Activated CD8-positive, alpha-beta T cell treated with anti-CD3 and anti-CD28 coated beads for 36 hours (primary cell): ENCODE data around the gene RNLS. TPM values are rescaled to one million over a fixed set of nuclear protein-coding genes. Genes with fewer than 3 reads are reported as not detected.

Experiments used
- ATAC-seq: fragments of 200-7000 bp; cut with Tn5 transposase; one replicate; pipeline ENCODE4 v1.10.0; 2021; ENCODE audit warnings: mild to moderate bottlenecking, moderate library complexity
- CTCF ChIA-PET: fragments of 350-600 bp; sonication (Branson Sonifier 250); formaldehyde crosslinking; loops from one replicate; lab custom pipeline; 2021; ENCODE audit warnings: antibody characterized with exemption; lab: Charles Lee
- POLR2A ChIA-PET: fragments of 350-600 bp; sonication (Branson Sonifier 250); formaldehyde crosslinking; loops from one replicate; lab custom pipeline; 2021; ENCODE audit warnings: antibody characterized with exemption; lab: Charles Lee
- DNase-seq: peaks from one replicate; pipeline ENCODE4 v3.0.0-alpha.2; 2020
- H3K27ac Mint-ChIP-seq: one replicate; pipeline ENCODE4 v1.8.0; 2021; ENCODE audit warnings: mild to moderate bottlenecking, mixed read lengths
- H3K27me3 Mint-ChIP-seq: one replicate; pipeline ENCODE4 v1.8.0; 2021; ENCODE audit warnings: mixed read lengths
- H3K36me3 Mint-ChIP-seq: one replicate; pipeline ENCODE4 v1.8.0; 2021; ENCODE audit warnings: low read depth, mixed read lengths
- H3K4me1 Mint-ChIP-seq: one replicate; pipeline ENCODE4 v1.8.0; 2021; ENCODE audit warnings: low read depth, mixed read lengths
- H3K4me3 Mint-ChIP-seq: one replicate; pipeline ENCODE4 v1.8.0; 2021; ENCODE audit warnings: mild to moderate bottlenecking, moderate library complexity, mixed read lengths
- H3K9me3 Mint-ChIP-seq: one replicate; pipeline ENCODE4 v1.8.0; 2021; ENCODE audit warnings: mixed read lengths
- intact Hi-C: fragments of 100-400 bp; cut with micrococcal nuclease; formaldehyde crosslinking; loops from one replicate; pipeline ENCODE4 v1.10.0; 2022
- total RNA-seq, 2 experiments: library from RNA; stranded (reverse); gene quantifications; one replicate each; pipeline ENCODE4 v1.2.3, GENCODE V29; 2021
- TF ChIP-seq, protein P1 (sequence below): fragments of 200-600 bp; IDR thresholded peaks from one replicate; pipeline ENCODE4 v1.8.0; 2022; ENCODE audit warnings: antibody characterized with exemption, mild to moderate bottlenecking

RNLS gene
- total RNA-seq, 2 experiments from 2014 or later: 4.5 TPM

DNA sequence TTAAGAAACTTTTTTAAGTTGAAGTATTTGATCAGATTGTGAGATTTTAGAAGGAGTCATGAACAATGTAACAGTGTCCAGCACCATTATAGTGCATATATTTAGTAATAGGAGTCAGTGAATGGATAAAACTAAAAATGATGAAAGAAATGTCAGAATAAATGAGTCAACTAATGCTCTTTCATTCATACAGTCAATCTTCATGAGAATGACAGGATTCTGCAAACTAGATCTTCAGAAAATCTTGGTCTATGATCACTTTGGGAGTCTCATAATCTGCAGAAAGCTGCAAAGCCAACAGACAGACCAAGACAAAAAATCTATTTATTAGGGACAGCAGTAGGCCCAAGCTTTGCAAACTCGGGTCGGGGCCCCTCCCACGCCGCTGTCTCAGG is 710 bp downstream of the RNLS start:
- TF ChIP-seq, protein P1, sequence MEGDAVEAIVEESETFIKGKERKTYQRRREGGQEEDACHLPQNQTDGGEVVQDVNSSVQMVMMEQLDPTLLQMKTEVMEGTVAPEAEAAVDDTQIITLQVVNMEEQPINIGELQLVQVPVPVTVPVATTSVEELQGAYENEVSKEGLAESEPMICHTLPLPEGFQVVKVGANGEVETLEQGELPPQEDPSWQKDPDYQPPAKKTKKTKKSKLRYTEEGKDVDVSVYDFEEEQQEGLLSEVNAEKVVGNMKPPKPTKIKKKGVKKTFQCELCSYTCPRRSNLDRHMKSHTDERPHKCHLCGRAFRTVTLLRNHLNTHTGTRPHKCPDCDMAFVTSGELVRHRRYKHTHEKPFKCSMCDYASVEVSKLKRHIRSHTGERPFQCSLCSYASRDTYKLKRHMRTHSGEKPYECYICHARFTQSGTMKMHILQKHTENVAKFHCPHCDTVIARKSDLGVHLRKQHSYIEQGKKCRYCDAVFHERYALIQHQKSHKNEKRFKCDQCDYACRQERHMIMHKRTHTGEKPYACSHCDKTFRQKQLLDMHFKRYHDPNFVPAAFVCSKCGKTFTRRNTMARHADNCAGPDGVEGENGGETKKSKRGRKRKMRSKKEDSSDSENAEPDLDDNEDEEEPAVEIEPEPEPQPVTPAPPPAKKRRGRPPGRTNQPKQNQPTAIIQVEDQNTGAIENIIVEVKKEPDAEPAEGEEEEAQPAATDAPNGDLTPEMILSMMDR: no peak
- Mint-ChIP-seq H3K27ac (peak overlapping the region; percentile 90), H3K27me3 (no peaks in the 10 kb centered on the region), H3K4me3 (peak overlapping the region; percentile 81), H3K9me3 (peaks cover 1% of the 10 kb centered on the region), H3K4me1 (peaks cover 11% of the 10 kb centered on the region), H3K36me3 (peaks cover 2% of the 10 kb centered on the region)
- intact Hi-C loops: no loop called here
- ChIA-PET POLR2A (interaction anchor here (1.1 to 1.2 kb wide), 2 partner anchors 9 to 11 kb away, joined by 4 read pairs; no protein-coding TSS in a partner anchor), CTCF (interaction anchor here (0.8 to 1.9 kb wide), 24 partner anchors 9 to 736 kb away, joined by 3 to 15 read pairs (median 4); no protein-coding TSS in a partner anchor)
- DNase-seq: no peak
- ATAC-seq: no peak

DNA sequence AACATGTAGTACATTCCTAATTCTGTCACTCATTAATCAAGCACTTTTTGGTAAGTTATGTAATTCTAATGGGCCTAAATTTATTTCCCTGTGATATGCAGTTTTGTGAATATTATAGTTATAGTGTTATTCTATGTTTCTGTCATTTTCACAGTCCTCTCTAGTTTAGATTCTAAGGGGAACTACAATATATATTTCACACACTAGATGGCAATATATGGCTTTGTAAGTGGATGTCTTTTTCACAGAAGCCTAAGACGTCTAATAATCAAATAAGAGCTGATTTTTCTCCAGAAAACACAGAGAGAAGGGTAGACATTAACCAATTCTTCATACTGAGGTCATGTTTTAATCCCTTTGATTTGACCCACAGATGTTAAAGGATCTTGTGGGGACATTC is 18.0 kb downstream of the RNLS start:
- H3K4me3 Mint-ChIP-seq: no peak overlapping the region
- H3K9me3 Mint-ChIP-seq: no peaks in the 10 kb centered on the region
- peaks cover 3% of the 10 kb centered on the region for H3K4me1 Mint-ChIP-seq
- DNase-seq (no peak), ATAC-seq (no peak)
- H3K36me3 Mint-ChIP-seq: no peaks in the 10 kb centered on the region
- POLR2A ChIA-PET: no interaction called here
- CTCF ChIA-PET: interaction anchor here (0.6 to 4.1 kb wide), 20 partner anchors 9 to 714 kb away, joined by 3 to 15 read pairs (median 4); partner anchors contain the start of gene RNLS
- intact Hi-C loops: loop anchor here (10.0 kb wide), 1 partner anchor 250 kb away; no protein-coding TSS in a partner anchor
- TF ChIP-seq, protein P1: peak; percentile 53
- H3K27me3 Mint-ChIP-seq: no peaks in the 10 kb centered on the region
- H3K27ac Mint-ChIP-seq: no peak overlapping the region

DNA sequence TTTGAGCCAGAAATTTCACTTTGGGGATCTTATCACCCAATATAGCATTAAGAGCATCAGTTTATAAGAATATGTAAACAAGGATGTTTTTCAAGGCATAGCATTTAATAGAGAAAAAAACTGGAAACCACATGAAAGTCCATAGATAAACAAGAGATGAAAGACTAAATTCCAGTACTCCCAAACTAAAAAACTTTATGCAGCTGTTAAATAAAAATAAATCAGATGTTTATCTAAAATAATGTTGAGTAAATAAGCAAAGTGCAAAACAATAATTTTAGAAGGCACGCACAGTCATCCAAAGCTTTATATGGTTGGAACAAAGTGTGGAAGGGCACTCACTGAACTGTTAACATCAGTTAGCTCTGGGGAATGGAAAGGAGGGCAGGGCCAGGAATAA is 21.0 kb downstream of the RNLS start:
- Mint-ChIP-seq H3K36me3 (no peaks in the 10 kb centered on the region), H3K4me3 (no peak overlapping the region), H3K27ac (no peak overlapping the region), H3K4me1 (peaks cover 5% of the 10 kb centered on the region), H3K27me3 (no peaks in the 10 kb centered on the region), H3K9me3 (no peaks in the 10 kb centered on the region)
- TF ChIP-seq, protein P1: no peak
- intact Hi-C loops: loop anchor here (10.0 kb wide), 1 partner anchor 253 kb away; no protein-coding TSS in a partner anchor
- ChIA-PET POLR2A (no interaction called here), CTCF (interaction anchor here (1.3 to 4.1 kb wide), 2 partner anchors 9 to 21 kb away, joined by 4 to 15 read pairs; partner anchors contain the start of gene RNLS)
- no peak for DNase-seq
- no peak for ATAC-seq

DNA sequence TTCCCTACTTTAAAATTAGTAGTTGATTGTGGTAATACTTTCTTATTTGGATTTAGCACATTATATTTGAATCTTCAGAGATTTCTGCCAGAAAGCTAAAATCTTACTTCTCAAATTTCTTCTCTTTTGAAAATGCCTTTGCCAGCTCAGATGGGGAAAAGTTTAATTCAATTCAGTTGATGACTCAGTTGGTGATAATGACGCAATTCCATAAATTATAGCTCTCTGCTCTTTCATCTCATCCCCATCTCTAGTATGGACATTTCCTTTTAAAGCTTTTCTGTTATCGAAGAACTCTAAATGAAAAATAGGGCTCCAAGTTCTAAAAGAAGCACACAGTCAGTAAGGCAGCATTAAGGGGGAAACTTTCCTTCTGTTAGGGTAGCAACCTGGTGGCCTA is 25.5 kb downstream of the RNLS start:
- no peak for DNase-seq
- H3K27ac Mint-ChIP-seq: no peak overlapping the region
- H3K9me3 Mint-ChIP-seq: no peaks in the 10 kb centered on the region
- intact Hi-C loops: loop anchor here (10.0 kb wide), 2 partner anchors 173 to 443 kb away; no protein-coding TSS in a partner anchor
- no peak for ATAC-seq
- H3K36me3 Mint-ChIP-seq: no peaks in the 10 kb centered on the region
- ChIA-PET CTCF (interaction anchor here (0.5 to 1.6 kb wide), 2 partner anchors 25 to 744 kb away, joined by 3 to 5 read pairs; partner anchors contain the start of gene RNLS), POLR2A (interaction anchor here (1.4 kb wide), 1 partner anchor 695 kb away, joined by 3 read pairs; no protein-coding TSS in a partner anchor)
- H3K4me3 Mint-ChIP-seq: no peak overlapping the region
- TF ChIP-seq, protein P1: no peak
- peaks cover 6% of the 10 kb centered on the region for H3K4me1 Mint-ChIP-seq
- H3K27me3 Mint-ChIP-seq: no peaks in the 10 kb centered on the region

DNA sequence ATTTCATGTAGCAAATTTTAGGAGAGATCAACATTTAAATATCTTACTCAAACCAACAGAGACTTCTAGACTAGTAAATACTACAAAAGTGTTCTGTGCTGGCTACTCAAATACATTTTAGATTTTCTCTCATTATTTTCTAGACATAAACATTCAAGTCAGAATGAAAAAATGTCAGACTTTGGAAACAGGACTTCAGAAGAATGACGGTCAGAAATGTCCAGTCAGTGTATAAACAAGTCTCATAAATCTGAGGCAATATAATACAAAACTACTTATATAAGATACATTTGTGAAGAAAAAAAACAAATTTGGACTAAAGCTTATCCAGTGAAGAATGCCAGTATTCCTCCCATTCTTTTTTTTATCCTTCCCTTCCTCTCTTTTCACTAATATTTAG is 25.9 kb downstream of the RNLS start:
- CTCF ChIA-PET: interaction anchor here (1.6 kb wide), 1 partner anchor 25 kb away, joined by 5 read pairs; the partner anchor contains the start of gene RNLS
- intact Hi-C loops: loop anchor here (10.0 kb wide), 2 partner anchors 172 to 442 kb away; no protein-coding TSS in a partner anchor

More for the DNA sequence above, 25.9 kb downstream of the RNLS start:
- Mint-ChIP-seq H3K36me3 (no peaks in the 10 kb centered on the region), H3K4me3 (no peak overlapping the region), H3K27ac (no peak overlapping the region), H3K9me3 (no peaks in the 10 kb centered on the region), H3K27me3 (no peaks in the 10 kb centered on the region), H3K4me1 (peaks cover 6% of the 10 kb centered on the region)
- TF ChIP-seq, protein P1: no peak
- ATAC-seq (no peak), DNase-seq (no peak)
- POLR2A ChIA-PET: interaction anchor here (1.4 kb wide), 1 partner anchor 695 kb away, joined by 3 read pairs; no protein-coding TSS in a partner anchor
